Pancreas (tissue), 10 donors: Measurements from ENCODE around the gene YLPM1. TPM values are rescaled to one million over a fixed set of nuclear protein-coding genes. Genes with fewer than 3 reads are reported as not detected.
"Not testable (repeated sequence)": the region's sequence is repeated elsewhere in the genome, so short reads cannot be mapped to it uniquely, and the experiment has no call there.

ENCODE experiments used
- ATAC-seq, 4 donors: fragments of 200-7000 bp; cut with Tn5 transposase; one replicate each; pipeline versions ENCODE4 v1.8.0 to v1.9.1; 2020; ENCODE audit warnings: mild to moderate bottlenecking in 4 of 4, moderate library complexity in 4 of 4
- DNase-seq, 6 donors: peaks; one replicate each; pipeline ENCODE4 v3.0.0-alpha.2; 2020
- FAIRE-seq: peaks from 2 replicates; lab custom pipeline; 2012; peaks lifted over from hg19 to GRCh38; lab: Jason Lieb, UNC
- H3K27ac ChIP-seq, 4 donors: fragments of 200-600 bp; sonication (generic); 1 replicate in 3 of 4; 2 replicates in 1 of 4; pipeline versions ENCODE4 v1.5.0 to v1.8.0; 2020
- H3K27me3 ChIP-seq, 4 donors: fragments of 200-600 bp; one replicate each; pipeline ENCODE4 v1.8.0; 2021
- H3K36me3 ChIP-seq, 3 donors: fragments of 200-600 bp; sonication (generic) in 1 of 3; one replicate each; pipeline versions ENCODE4 v1.5.0 to v1.8.0; 2020 to 2021
- H3K4me1 ChIP-seq, 3 donors: fragments of 200-600 bp; one replicate each; pipeline ENCODE4 v1.8.0; 2021
- H3K4me3 ChIP-seq, 4 donors: fragments of 200-600 bp; sonication (generic) in 2 of 4; one replicate each; pipeline versions ENCODE4 v1.5.0 to v1.8.0; 2020 to 2021
- H3K9me3 ChIP-seq, 4 donors: fragments of 200-600 bp; one replicate each; pipeline ENCODE4 v1.8.0; 2021
- WGBS, 2 donors: extraction: QIAGEN DNeasy Blood & Tissue Kit; methylation state at CpG; one replicate each; pipeline ENCODE4 v1.1.7; 2013; 5-methylcytosine and 5-hydroxymethylcytosine counted together
- intact Hi-C, 3 donors: fragments of 100-400 bp; cut with DNase I; formaldehyde crosslinking; loops; one replicate each; pipeline versions ENCODE4 v1.11.1 to v1.14.2; 2022
- polyA plus RNA-seq, 2 donors: library from polyadenylated mRNA; stranded (reverse); fragments of 200-250 nt; gene quantifications; one replicate each; pipeline ENCODE4 v1.2.3, GENCODE V29; 2013
- total RNA-seq, 6 donors: library from RNA; stranded (reverse); fragmentation: NEBNext Ultra II Directional in 4 of 6; extraction: Animal tissue kit (Norgen Biotek cat#: 25700) in 4 of 6; gene quantifications; one replicate each; pipeline versions ENCODE4 v1.2.1 to v1.2.4, GENCODE V29; 2021 to 2023
- TF ChIP-seq, protein P1 (sequence below), 4 donors: fragments of 200-600 bp; sonication (generic) in 3 of 4; IDR thresholded peaks; one replicate each; pipeline versions ENCODE4 v1.5.0 to v1.8.0; 2021; ENCODE audit warnings: antibody characterized with exemption in 4 of 4
- donor health status: healthy with polysubstance abuse.
- donor health status: DM: no; HTN: no; CAD: no; lungs with moderate emphysema.
- donor health status: DM: no; HTN: no; CAD: no.
- donor health status: control.
- donor health status: control.
- donor health status: Bipolar disorder and iron deficiency.
- donor health status: DM: yes; HTN: yes; CAD: no.
- donor health status: DM: no; HTN: no; CAD: no.
- donor health status: DM: no; HTN: no; CAD: no.
- donor health status: DM: yes; HTN: yes; CAD: no.

Gene YLPM1
- total and polyA plus RNA-seq, 8 donors, result 14.1 to 33.3 (median 24.5) TPM

DNA sequence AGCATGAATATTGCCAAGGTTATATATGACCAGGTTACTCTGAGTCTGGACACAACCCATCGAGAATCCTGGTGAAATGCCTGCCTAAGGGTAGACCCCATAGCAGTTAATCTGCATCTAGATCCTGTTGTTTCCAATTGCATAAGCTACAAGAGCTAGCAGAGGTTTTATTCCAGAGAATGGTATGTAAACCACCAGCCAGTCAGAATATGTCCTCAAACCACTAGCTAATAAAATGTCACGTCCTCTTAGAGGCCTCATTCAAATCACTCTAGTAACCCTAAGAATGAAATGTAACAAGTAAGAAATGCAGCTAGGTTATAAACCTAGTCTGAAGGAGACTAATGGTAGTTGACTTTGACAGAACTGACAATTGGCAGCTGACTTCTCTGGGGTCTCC lies 9.0 kb upstream of the YLPM1 start:
- no peaks in the 10 kb centered on the region for H3K9me3 ChIP-seq
- no peaks in the 10 kb centered on the region for H3K36me3 ChIP-seq
- intact Hi-C loops, result no loop called here
- H3K4me1 ChIP-seq, result no peaks in the 10 kb centered on the region
- H3K4me3 ChIP-seq, result no peak overlapping the region
- H3K27me3 ChIP-seq, result no peaks in the 10 kb centered on the region
- ATAC-seq, result no peak
- TF ChIP-seq, protein P1, sequence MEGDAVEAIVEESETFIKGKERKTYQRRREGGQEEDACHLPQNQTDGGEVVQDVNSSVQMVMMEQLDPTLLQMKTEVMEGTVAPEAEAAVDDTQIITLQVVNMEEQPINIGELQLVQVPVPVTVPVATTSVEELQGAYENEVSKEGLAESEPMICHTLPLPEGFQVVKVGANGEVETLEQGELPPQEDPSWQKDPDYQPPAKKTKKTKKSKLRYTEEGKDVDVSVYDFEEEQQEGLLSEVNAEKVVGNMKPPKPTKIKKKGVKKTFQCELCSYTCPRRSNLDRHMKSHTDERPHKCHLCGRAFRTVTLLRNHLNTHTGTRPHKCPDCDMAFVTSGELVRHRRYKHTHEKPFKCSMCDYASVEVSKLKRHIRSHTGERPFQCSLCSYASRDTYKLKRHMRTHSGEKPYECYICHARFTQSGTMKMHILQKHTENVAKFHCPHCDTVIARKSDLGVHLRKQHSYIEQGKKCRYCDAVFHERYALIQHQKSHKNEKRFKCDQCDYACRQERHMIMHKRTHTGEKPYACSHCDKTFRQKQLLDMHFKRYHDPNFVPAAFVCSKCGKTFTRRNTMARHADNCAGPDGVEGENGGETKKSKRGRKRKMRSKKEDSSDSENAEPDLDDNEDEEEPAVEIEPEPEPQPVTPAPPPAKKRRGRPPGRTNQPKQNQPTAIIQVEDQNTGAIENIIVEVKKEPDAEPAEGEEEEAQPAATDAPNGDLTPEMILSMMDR (IDR thresholded peaks at IDR 0.05), result no peak
- no peak for FAIRE-seq
- DNase-seq, result no peak
- 69 to 77% methylated on average over 2 of the region's 2 CpGs for WGBS, 2 donors
- no peak overlapping the region for H3K27ac ChIP-seq

DNA sequence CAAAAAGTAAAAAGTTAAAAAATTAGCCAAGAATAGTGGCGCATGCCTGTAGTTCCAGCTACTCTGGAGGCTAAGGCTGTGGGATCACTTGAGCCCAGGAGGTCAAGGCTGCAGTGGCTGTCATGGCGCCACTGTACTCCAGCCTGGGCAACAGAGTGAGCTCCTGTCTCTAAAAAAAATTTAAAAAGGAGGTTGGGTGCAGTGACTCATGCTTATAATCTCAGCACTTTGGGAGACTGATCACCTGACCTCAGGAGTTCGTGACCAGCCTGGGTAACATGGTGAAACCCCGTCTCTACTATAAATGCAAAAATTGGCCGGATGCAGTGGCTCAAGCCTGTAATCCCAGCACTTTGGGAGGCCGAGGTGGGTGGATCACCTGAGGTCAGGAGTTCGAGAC lies 8.2 kb upstream of the YLPM1 start:
- DNase-seq (no peak), FAIRE-seq (no peak), ATAC-seq (no peak)
- H3K4me1 ChIP-seq, result no peaks in the 10 kb centered on the region
- intact Hi-C loops, result no loop called here
- TF ChIP-seq, protein P1 (IDR thresholded peaks at IDR 0.05), result no peak
- H3K27ac ChIP-seq, result no peak overlapping the region
- WGBS, 2 donors, result 82 to 87% methylated on average over 7 of the region's 7 CpGs
- no peaks in the 10 kb centered on the region for H3K36me3 ChIP-seq
- no peak overlapping the region for H3K4me3 ChIP-seq
- no peaks in the 10 kb centered on the region for H3K27me3 ChIP-seq
- no peaks in the 10 kb centered on the region for H3K9me3 ChIP-seq

DNA sequence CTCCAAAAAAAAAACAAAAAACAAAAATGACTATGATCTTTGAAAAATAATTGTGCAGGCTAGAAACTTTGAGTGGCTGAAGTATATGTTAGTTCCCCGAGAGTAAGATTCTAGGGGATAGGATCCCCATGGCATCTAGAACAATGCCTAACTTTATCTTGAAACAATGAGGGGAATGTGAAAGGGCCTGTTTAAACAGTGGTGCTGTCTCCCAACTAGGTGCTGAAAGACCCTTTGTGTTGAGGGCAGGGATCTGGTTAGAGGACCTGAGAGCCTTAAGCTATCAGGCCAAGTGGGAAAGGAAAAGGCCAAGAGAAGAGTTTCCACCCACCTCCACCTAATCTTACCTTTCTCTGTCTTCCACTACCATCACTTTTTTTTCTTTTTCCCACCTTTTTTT lies 6.8 kb upstream of the YLPM1 start:
- no peak for FAIRE-seq
- ATAC-seq, result no peak
- Histone ChIP-seq H3K36me3 (no peaks in the 10 kb centered on the region), H3K4me1 (no peaks in the 10 kb centered on the region), H3K4me3 (no peak overlapping the region), H3K27ac (no peak overlapping the region), H3K27me3 (no peaks in the 10 kb centered on the region), H3K9me3 (no peaks in the 10 kb centered on the region)
- TF ChIP-seq, protein P1 (IDR thresholded peaks at IDR 0.05), result no peak
- 82 to 84% methylated on average over 1 of the region's 1 CpG for WGBS, 2 donors
- no peak for DNase-seq
- intact Hi-C loops, result no loop called here

DNA sequence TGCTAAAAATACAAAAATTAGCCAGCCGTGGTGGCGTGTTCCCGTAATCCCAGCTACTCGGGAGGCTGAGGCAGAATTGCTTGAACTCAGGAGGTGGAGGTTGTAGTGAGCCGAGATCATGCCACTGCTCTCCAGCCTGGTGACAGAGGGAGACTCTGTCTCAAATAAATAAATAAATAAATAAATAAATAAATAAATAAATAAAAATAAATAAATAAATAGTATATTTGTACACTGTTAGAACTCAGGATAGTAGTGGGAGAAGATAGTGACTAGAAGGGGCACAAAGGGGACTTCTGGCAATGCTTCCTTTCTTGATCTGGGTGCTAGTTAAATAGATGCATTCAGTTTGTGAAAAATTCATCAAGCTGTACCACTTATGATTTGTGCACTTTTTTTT lies 4.6 kb upstream of the YLPM1 start:
- WGBS, 2 donors, result 80 to 87% methylated on average over 5 of the region's 5 CpGs
- H3K9me3 ChIP-seq, ATAC-seq, H3K4me1 ChIP-seq, H3K27me3 ChIP-seq, FAIRE-seq, H3K36me3 ChIP-seq, H3K4me3 ChIP-seq, DNase-seq, H3K27ac ChIP-seq, intact Hi-C loops: not testable (repeated sequence)

DNA sequence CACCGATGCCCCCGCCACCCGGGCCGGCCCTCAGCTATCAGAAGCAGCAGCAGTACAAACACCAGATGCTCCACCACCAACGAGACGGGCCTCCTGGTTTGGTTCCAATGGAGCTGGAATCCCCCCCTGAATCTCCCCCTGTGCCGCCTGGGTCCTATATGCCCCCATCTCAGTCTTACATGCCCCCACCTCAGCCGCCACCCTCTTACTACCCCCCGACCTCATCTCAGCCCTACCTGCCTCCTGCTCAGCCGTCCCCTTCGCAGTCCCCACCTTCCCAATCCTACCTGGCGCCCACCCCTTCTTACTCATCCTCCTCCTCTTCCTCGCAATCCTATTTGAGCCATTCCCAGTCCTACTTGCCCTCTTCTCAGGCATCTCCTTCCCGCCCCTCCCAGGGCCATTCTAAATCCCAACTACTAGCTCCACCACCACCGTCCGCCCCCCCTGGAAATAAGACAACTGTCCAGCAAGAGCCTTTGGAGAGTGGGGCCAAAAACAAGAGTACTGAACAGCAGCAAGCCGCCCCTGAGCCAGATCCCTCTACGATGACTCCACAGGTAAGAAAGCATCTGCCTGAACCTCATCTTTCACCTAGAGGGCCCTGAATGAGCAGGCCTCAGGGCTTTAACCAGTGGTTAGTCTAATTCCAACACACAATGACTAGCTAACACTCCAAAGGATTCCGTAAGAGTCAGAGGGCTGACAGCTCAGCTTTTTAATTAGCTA lies 851 bp downstream of the YLPM1 start:
- H3K27me3 ChIP-seq, result no peaks in the 10 kb centered on the region
- intact Hi-C loops, result no loop called here
- TF ChIP-seq, protein P1 (IDR thresholded peaks at IDR 0.05), result no peak
- no peaks in the 10 kb centered on the region for H3K36me3 ChIP-seq
- FAIRE-seq (no peak), ATAC-seq (peak in 1 of 4 donors; percentile 3), DNase-seq (peak in 4 of 6 donors; percentile 7 to 29 (median 21))
- H3K4me3 ChIP-seq, result peak overlapping the region; percentile 89 to 100 (median 96)
- H3K4me1 ChIP-seq, result peaks cover 0 to 36% (median 16%) of the 10 kb centered on the region in 3 donors
- H3K27ac ChIP-seq, result peak overlapping the region; percentile 72 to 91 (median 87)
- WGBS, 2 donors, result 1 to 2% methylated on average over 15 to 19 of the region's 19 CpGs
- H3K9me3 ChIP-seq, result no peaks in the 10 kb centered on the region
